Effector memory CD4-positive, alpha-beta T cell (primary cell): ENCODE results near the gene CKAP5.

ENCODE experiments used
- DNase-seq, 3 donors: peaks; one replicate each; pipeline ENCODE4 v3.0.0-alpha.2; 2020
- H3K27ac ChIP-seq: 2 replicates; pipeline ENCODE4 v1.7.0; 2013; ENCODE audit warnings: mild to moderate bottlenecking, low read length, moderate library complexity; ENCODE audit not compliant: insufficient read depth, poor library complexity, severe bottlenecking
- H3K27me3 ChIP-seq: replicated peaks from 2 replicates; pipeline ENCODE4 v1.7.0; 2013; ENCODE audit warnings: mild to moderate bottlenecking, low read length; ENCODE audit not compliant: insufficient read depth, control insufficient read depth, poor library complexity, severe bottlenecking
- H3K36me3 ChIP-seq: 2 replicates; pipeline ENCODE4 v1.7.0; 2013; ENCODE audit warnings: mild to moderate bottlenecking, low read length, moderate library complexity; ENCODE audit not compliant: control insufficient read depth, insufficient read depth
- H3K4me1 ChIP-seq: 2 replicates; pipeline ENCODE4 v1.7.0; 2013; ENCODE audit warnings: low read length, mild to moderate bottlenecking; ENCODE audit not compliant: control insufficient read depth, insufficient read depth, poor library complexity, severe bottlenecking
- H3K4me3 ChIP-seq: 2 replicates; pipeline ENCODE4 v1.7.0; 2013; ENCODE audit warnings: low read length, low read depth, mild to moderate bottlenecking; ENCODE audit not compliant: insufficient read depth, poor library complexity, severe bottlenecking
- H3K9me3 ChIP-seq: 2 replicates; pipeline ENCODE4 v1.7.0; 2013; ENCODE audit warnings: mild to moderate bottlenecking, low read length, moderate library complexity; ENCODE audit not compliant: control insufficient read depth
- total RNA-seq, 3 donors: gene quantifications; one replicate each; lab custom pipeline; 2026; lab: John Stamatoyannopoulos, UW

CKAP5 gene
- 52.2 to 78.0 (median 64.8) reads per million in 3 donors for total RNA-seq

- Histone ChIP-seq H3K27ac (peak within 1 kb of the TSS; percentile 74), H3K4me1 (peaks cover 16% of the 10 kb centered on the region), H3K4me3 (peak within 1 kb of the TSS; percentile 94), H3K36me3 (no peaks in the 10 kb centered on the region), H3K27me3 (no peaks in the 10 kb centered on the region), H3K9me3 (no peaks in the 10 kb centered on the region)
- DNase-seq, result peak; percentile 76 to 82 (median 77)
Observed at GRCh38 chr11:46845740-46846509, at the start of gene CKAP5. CKAP5 (minus strand) TSS chr11:46846280; CDS start chr11:46821231, 25,049 bp downstream.

DNA sequence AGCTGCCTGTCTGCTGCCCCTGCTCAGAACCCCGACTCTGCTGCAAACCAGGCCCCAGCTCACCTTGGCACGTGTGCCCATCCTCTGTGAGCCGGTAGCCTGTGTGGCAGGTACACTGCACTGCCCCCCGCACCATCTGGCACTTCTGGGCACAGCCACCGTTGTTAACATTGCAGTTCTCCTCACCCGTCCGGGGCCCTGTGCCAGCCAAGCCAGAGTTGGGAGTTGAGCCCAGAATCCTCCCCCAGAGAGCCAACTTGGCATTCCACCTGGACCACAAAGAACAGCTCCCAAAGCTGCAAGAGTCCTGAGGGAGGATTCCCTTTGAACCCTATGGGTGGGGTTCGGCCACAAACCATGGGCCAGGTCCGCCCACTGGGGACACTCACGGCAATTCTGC, 49.7 kb upstream of the CKAP5 start:
- H3K4me3 ChIP-seq, result no peak overlapping the region
- no peak for DNase-seq
- H3K36me3 ChIP-seq, result no peaks in the 10 kb centered on the region
- no peak overlapping the region for H3K27ac ChIP-seq
- no peaks in the 10 kb centered on the region for H3K9me3 ChIP-seq
- H3K27me3 ChIP-seq, result no peaks in the 10 kb centered on the region
- no peaks in the 10 kb centered on the region for H3K4me1 ChIP-seq

DNA sequence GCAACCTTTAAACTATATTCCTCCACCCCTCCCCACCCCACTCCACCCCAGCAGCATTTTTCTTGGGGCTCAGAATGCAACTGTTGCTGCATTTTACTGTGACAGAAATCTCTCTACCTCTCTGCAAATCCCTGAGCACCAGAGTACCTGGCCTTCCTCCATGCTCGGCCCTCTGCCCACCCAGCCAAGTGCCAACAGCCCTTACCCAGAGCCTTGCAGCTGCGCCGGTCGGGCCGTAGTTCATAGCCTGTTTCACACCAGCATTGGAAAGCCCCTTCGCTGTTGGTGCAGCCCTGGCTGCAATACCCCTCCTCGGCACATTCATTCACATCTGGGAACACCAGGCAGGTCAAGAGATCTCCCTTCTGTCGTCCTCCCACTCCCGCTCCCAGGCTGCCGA, 48.9 kb upstream of the CKAP5 start:
- no peak for DNase-seq
- no peak overlapping the region for H3K27ac ChIP-seq
- H3K4me3 ChIP-seq, result no peak overlapping the region
- no peaks in the 10 kb centered on the region for H3K9me3 ChIP-seq
- no peaks in the 10 kb centered on the region for H3K36me3 ChIP-seq
- no peaks in the 10 kb centered on the region for H3K27me3 ChIP-seq
- no peaks in the 10 kb centered on the region for H3K4me1 ChIP-seq

DNA sequence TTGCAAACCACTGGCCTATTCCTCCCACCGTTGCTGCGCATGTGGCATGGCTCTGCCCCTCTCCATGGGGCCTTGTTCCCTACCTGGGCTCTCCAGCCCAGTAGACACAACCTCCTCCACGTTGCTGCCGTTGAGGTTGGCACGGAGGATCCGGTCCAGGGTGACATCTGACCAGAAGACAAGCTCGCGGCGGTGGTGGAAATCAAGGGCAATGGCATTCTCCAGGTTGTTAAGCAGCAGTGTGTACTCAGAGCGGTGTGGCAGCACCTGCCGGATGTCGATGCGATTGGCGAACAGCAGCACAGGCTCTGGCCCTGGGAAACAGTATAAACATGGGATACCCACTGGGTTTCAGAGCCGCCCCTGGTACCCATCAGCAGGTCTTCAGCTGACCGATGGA, 48.4 kb upstream of the CKAP5 start:
- DNase-seq, result no peak
- Histone ChIP-seq H3K36me3 (no peaks in the 10 kb centered on the region), H3K9me3 (no peaks in the 10 kb centered on the region)

GRCh38 chr11:46892838-46893237, 46.8 kb upstream of the CKAP5 start:
- Histone ChIP-seq H3K27me3 (no peaks in the 10 kb centered on the region), H3K4me3 (no peak overlapping the region), H3K9me3 (no peaks in the 10 kb centered on the region), H3K27ac (no peak overlapping the region), H3K4me1 (no peaks in the 10 kb centered on the region), H3K36me3 (no peaks in the 10 kb centered on the region)
- DNase-seq, result no peak

More for the DNA sequence above, 48.4 kb upstream of the CKAP5 start:
- Histone ChIP-seq H3K4me3 (no peak overlapping the region), H3K4me1 (no peaks in the 10 kb centered on the region), H3K27ac (no peak overlapping the region), H3K27me3 (no peaks in the 10 kb centered on the region)

- Histone ChIP-seq H3K4me3 (no peak overlapping the region), H3K27ac (no peak overlapping the region), H3K4me1 (no peaks in the 10 kb centered on the region), H3K27me3 (no peaks in the 10 kb centered on the region), H3K36me3 (no peaks in the 10 kb centered on the region), H3K9me3 (no peaks in the 10 kb centered on the region)
- no peak for DNase-seq
Observed at GRCh38 chr11:46892109-46892508, 46.0 kb upstream of the CKAP5 start.

DNA sequence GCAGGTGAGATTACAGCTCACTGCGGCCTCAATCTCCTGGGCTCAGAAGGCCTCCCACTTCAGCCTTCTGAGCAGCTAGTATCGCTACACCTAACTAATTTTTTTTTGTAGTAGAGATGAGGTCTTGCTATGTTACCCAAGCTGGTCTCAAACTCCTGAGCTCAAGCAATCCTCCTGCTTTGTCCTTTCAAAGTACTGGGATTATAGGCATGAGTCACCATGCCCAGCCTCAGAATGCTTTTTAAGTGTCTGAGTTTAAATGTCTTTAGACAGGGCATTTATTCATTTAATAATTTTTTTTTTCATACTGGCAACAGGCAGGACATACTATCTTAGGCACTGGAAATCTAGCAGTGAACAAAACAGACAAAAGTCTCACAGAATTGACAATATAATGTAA, 44.6 kb upstream of the CKAP5 start:
- Histone ChIP-seq H3K4me1 (no peaks in the 10 kb centered on the region), H3K4me3 (no peak overlapping the region), H3K36me3 (no peaks in the 10 kb centered on the region), H3K9me3 (no peaks in the 10 kb centered on the region), H3K27ac (no peak overlapping the region), H3K27me3 (no peaks in the 10 kb centered on the region)
- no peak for DNase-seq

DNA sequence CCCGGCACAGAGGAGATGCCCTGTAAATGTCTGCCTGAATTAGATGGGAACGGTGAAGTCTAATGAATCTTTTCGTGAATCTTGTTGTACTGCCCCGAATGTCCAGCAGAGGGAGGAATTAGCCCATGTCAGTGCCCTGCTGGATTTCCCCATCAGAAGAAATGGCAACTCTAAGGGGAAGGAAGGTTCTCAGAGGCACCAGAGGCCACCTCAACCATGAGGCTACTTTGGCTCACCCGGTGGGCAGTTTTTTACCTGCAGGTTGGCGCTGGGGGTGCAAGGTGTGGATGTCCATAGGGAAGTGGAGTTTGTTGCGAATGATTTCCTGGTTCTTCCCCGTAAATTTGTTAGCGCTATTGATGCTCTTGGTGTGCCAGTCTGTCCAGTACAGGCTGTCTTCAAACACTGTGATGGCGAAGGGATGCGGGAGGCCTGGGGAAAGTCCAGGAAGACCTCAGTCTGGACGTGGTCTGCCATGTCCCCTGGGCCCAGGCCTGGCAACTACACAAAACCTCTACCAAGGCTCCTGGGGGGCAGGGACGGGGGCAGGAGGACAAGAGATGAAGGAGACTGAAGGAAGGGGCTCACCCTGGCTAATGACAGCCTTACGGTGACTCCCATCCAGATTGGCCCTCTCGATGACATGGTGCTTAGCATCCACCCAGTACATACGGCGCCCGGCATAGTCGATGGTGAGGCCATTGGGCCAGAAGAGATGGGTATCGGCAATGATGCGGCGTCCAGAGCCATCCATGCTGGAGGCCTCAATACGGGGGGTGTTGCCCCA, 43.8 kb upstream of the CKAP5 start:
- H3K9me3 ChIP-seq, result no peaks in the 10 kb centered on the region
- no peaks in the 10 kb centered on the region for H3K36me3 ChIP-seq
- H3K4me3 ChIP-seq, result no peak overlapping the region
- no peaks in the 10 kb centered on the region for H3K4me1 ChIP-seq
- no peaks in the 10 kb centered on the region for H3K27me3 ChIP-seq
- no peak overlapping the region for H3K27ac ChIP-seq
- DNase-seq, result peak; percentile 29 to 62 (median 38)

DNA sequence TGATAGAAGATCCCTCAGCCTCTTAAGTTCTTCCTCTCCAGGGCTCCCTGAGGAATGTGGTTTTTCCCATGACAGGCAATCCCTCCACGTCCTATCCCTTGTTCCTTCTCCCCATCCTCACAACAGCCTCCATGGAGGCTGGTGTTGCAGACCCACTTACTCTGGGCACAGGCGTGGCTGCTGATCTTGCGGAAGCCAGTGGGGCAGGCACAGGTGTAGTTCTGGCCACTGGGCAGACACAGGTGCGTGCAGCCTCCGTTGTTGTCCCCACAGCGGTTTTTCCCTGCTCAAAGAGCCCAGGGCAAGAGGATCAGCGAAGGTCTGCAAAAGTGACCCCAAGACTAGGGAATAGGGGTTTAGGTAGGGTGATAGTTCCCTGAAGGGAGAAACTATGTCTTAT, 43.2 kb upstream of the CKAP5 start:
- no peaks in the 10 kb centered on the region for H3K9me3 ChIP-seq
- no peak overlapping the region for H3K4me3 ChIP-seq
- no peak for DNase-seq
- H3K27ac ChIP-seq, result no peak overlapping the region
- no peaks in the 10 kb centered on the region for H3K27me3 ChIP-seq
- no peaks in the 10 kb centered on the region for H3K4me1 ChIP-seq
- H3K36me3 ChIP-seq, result no peaks in the 10 kb centered on the region

- H3K27me3 ChIP-seq, result no peaks in the 10 kb centered on the region
- H3K36me3 ChIP-seq, result no peaks in the 10 kb centered on the region
- no peaks in the 10 kb centered on the region for H3K9me3 ChIP-seq
- H3K4me3 ChIP-seq, result no peak overlapping the region
- H3K27ac ChIP-seq, result no peak overlapping the region
- H3K4me1 ChIP-seq, result no peaks in the 10 kb centered on the region
- DNase-seq, result no peak
Observed at GRCh38 chr11:46888636-46889035, 42.6 kb upstream of the CKAP5 start.
